GM12801 (cell line): Measurements from ENCODE around the gene CLIC4.

Source experiments
- CTCF ChIP-seq: IDR thresholded peaks from one replicate; pipeline ENCODE4 v1.5.1; 2011; ENCODE audit warnings: control low read depth; ENCODE audit not compliant: insufficient read length; ENCODE audit errors: extremely low read depth

Gene CLIC4

GRCh38 chr1:24714859-24715520 is 30.3 kb upstream of the CLIC4 start:
- no peak for TF ChIP-seq CTCF

DNA sequence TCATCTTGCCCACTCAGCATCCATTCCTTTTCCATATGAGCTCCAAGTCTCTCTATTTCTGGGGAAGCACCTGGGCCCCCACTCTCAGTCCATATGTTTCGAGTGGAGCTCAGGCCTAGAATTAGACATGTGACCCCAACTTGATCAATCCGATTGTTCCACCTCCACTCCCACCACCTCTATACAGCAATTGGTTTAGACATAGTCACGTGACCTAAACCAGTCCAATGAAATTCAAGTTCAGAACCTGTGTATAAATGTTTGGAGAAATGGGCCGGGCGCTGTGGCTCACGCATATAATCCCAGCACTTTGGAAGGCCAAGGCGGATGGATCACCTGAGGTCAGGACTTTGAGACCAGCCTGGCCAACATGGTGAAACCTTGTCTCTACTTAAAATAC is 29.6 kb upstream of the CLIC4 start:
- no peak for TF ChIP-seq CTCF

DNA sequence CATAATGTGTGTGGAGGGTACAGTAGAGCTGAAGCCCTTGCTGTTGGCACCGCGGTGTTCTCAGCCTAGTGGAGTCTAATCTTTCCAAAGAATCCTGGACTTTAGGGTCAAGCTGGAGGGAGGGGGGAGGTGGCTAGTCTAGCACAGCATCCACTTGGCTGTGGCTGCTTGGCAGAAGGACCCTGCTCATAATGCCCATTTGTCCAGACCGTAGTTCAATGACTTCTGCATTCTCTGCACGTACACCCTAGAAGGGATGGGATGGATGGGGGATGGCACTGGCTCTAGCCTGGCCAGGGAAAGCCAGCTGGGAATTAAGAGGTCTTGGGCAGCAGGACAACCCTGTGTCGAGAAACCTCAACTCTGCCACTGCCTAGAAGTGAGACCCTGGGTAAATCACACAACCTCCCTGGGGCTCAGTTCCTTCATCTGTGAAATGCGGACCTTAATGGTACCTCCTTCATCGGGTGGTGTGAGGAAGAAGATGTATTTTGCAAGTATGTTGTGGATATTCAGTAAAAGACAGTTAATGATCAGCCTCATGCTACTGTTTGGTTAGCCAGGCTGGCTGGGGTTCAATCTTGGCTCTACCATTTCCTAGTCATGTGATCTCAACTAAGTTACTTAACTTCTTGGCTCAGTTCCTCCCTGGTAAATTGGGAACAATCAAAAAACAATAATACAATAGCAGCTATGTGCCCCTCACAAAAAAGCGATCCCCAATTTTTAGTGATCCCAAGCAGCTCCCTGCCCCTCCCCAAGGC is 27.2 kb upstream of the CLIC4 start:
- TF ChIP-seq CTCF = no peak

DNA sequence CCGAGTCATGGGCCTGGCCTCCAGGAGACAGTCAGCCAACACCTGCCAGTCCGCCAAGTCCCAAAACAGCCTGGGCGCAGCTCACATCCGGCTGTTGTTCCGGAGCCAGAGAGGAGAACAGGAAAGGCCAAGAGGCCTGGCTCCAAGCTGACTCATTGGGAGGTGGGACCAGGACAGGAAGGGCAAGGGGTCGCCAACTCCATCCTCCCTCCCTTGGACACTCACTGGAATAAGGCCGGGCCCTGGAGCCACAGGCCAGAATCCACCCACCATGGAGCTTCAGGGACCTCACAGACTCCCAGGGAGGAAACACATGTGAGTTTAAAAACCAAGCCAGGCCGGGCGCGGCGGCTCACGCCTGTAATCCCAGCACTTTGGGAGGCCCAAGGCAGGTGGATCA is 25.1 kb upstream of the CLIC4 start:
- TF ChIP-seq CTCF = no peak

DNA sequence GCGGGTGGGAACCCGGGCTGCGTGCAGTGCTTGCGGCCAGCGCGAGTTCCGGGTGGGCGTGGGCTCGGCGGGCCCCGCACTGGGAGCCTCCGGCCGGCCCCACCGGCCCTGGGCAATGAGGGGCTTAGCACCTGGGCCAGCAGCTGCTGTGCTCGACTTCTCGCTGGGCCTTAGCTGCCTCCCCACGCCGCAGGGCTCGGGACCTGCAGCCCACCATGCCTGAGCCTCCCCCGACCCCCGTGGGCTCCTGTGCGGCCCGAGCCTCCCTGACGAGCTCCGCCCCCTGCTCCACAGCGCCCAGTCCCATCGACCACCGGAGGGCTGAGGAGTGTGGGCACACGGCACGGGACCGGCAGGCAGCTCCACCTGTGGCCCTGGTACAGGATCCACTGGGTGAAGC is 23.7 kb upstream of the CLIC4 start:
- no peak for TF ChIP-seq CTCF

DNA sequence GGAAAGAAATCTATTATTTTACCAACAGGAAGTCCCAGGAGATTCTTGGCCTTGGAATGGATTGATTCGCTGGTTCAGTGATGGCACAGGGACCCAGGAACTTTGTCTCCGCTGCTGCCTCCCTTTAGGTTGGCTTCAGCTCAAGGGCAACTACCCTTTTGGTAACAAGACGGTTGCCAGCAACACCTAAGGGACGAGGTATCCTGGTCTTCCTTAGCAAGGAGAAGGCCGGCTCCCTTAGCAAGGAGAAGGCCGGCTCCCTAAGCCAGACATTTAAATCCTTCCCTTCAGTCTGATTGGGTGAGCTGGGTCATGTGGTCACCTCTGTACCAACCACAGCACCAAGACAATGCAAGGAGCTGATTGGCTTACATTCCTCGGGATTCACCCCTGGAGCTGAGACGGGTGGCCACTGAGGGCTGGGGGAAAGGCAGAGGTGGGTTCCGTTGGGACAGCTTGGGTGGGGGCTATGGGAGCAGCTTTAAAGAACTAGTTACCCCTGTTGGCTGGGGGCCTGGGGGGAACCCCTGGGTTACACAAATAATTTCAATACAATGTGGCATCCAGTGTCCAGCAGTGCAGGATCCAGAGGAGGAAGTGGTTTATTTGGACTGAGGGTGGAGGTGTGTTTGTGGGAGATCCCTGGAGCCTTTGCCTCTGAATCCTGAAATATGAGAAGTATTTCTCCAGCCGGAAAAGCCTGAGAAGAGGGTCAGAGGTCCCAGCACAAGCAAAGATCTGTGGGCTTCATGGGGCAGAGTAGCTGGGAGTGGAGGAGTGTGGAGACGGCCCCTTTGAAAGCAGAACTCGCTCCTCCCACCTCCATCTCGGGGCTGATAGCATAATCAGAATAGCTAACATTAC is 20.7 kb upstream of the CLIC4 start:
- TF ChIP-seq CTCF = no peak

DNA sequence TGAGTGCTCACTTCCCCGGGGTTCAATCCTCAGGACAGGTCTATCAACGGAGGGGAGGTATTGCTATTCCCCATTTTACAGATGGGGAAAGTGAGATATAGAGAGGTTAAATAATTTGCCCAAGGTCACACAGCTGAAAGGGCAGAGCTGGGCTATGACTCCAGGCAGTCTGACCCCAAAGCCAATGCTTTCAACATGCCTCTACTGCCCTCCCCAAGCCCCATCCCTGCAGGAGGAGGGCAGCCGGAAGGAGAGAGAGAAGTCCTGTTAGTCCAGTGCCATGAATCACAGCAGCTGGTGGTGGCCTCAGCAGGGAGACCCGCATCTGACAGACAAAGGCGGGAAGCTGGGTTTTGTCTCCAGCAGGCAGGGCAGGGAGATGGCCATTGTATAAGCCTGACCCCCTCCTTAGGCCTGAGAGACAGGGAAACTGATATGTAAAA is 20.0 kb upstream of the CLIC4 start:
- no peak for TF ChIP-seq CTCF
